OCI-LY3 (cell line): ENCODE measurements around the gene TMEM163.

Experiments
- H2AFZ ChIP-seq: fragments of 200-600, 300-600 bp; shearing (Covaris generic); 2 replicates; pipeline ENCODE4 v1.6.0; 2014; ENCODE audit warnings: antibody characterized with exemption, low read depth, low read length
- H3K27ac ChIP-seq: fragments of 200-600, 300-600 bp; sonication (generic); 2 replicates; pipeline ENCODE4 v1.5.1; 2014; ENCODE audit warnings: mild to moderate bottlenecking, low read length, moderate library complexity, mixed read lengths
- H3K27me3 ChIP-seq: fragments of 200-600, 300-600 bp; sonication (generic); 2 replicates; pipeline ENCODE4 v1.6.1; 2014; ENCODE audit warnings: low read depth, low read length, mixed read lengths
- H3K36me3 ChIP-seq: fragments of 200-600, 300-600 bp; sonication (generic); replicated peaks from 2 replicates; pipeline ENCODE3; 2014; ENCODE audit warnings: low read depth, low read length, mixed read lengths
- H3K4me1 ChIP-seq: fragments of 300-600, 200-600 bp; sonication (generic); 2 replicates; pipeline ENCODE4 v1.6.1; 2014; ENCODE audit warnings: low read length, mixed read lengths
- H3K4me2 ChIP-seq: fragments of 200-600, 300-600 bp; sonication (generic); 2 replicates; pipeline ENCODE4 v1.6.1; 2014; ENCODE audit warnings: low read length, mixed read lengths
- H3K4me3 ChIP-seq: fragments of 300-600, 200-600 bp; sonication (generic); 2 replicates; pipeline ENCODE4 v1.5.1; 2014; ENCODE audit warnings: antibody characterized with exemption, mild to moderate bottlenecking, low read length, moderate library complexity
- H3K79me2 ChIP-seq: fragments of 300-600, 200-600 bp; shearing (Covaris generic); 2 replicates; pipeline ENCODE4 v1.6.1; 2014; ENCODE audit warnings: mild to moderate bottlenecking, low read length, mixed read lengths
- H3K9ac ChIP-seq: fragments of 300-600, 200-600 bp; shearing (Covaris generic); 2 replicates; pipeline ENCODE4 v1.6.0; 2014; ENCODE audit warnings: mild to moderate bottlenecking, low read length, moderate library complexity
- H3K9me3 ChIP-seq: fragments of 200-600, 300-600 bp; shearing (Covaris generic); 2 replicates; pipeline ENCODE4 v1.6.1; 2014; ENCODE audit warnings: low read length, mixed read lengths; ENCODE audit not compliant: insufficient read depth
- H4K20me1 ChIP-seq: fragments of 200-600, 300-600 bp; sonication (generic); 2 replicates; pipeline ENCODE4 v1.6.1; 2016; ENCODE audit warnings: low read length, mixed read lengths; ENCODE audit not compliant: insufficient read depth
- CTCF ChIP-seq: fragments of 200-600, 300-600 bp; sonication (generic); IDR thresholded peaks from 2 replicates; pipeline ENCODE4 v1.5.1; 2014; ENCODE audit warnings: antibody characterized with exemption, low read length, low read depth
- EZH2phosphoT487 ChIP-seq: fragments of 200-600 bp; shearing (Covaris generic); IDR thresholded peaks from 2 replicates; pipeline ENCODE4 v1.6.1; 2018; ENCODE audit warnings: antibody characterized with exemption, mixed run types, low read depth

The TMEM163 gene

GRCh38 chr2:134722728-134723127 is 3.9 kb upstream of the TMEM163 start:
- Histone ChIP-seq H3K79me2 (peaks cover 10% of the 10 kb centered on the region), H3K27ac (no peak overlapping the region), H4K20me1 (no peaks in the 10 kb centered on the region), H3K4me1 (peaks cover 37% of the 10 kb centered on the region), H3K4me2 (no peak overlapping the region), H3K36me3 (peaks cover under 1% of the 10 kb centered on the region), H2AFZ (no peak overlapping the region), H3K4me3 (no peak overlapping the region), H3K9ac (no peak overlapping the region), H3K27me3 (peaks cover 7% of the 10 kb centered on the region), H3K9me3 (no peaks in the 10 kb centered on the region)
- TF ChIP-seq CTCF (peak; percentile 41), EZH2phosphoT487 (no peak)

GRCh38 chr2:134721596-134721995 is 2.8 kb upstream of the TMEM163 start:
- H3K36me3 ChIP-seq, result peaks cover 9% of the 10 kb centered on the region
- peak overlapping the region; percentile 17; the same call in 1 of the 2 replicates for H3K4me2 ChIP-seq
- H3K4me3 ChIP-seq, result no peak overlapping the region
- no peak overlapping the region for H2AFZ ChIP-seq
- H3K27ac ChIP-seq, result no peak overlapping the region
- no peak overlapping the region for H3K9ac ChIP-seq
- H4K20me1 ChIP-seq, result peaks cover 4% of the 10 kb centered on the region; the same call in 1 of the 2 replicates
- TF ChIP-seq CTCF (no peak), EZH2phosphoT487 (no peak)
- H3K79me2 ChIP-seq, result peaks cover 21% of the 10 kb centered on the region
- peaks cover 48% of the 10 kb centered on the region for H3K4me1 ChIP-seq
- no peaks in the 10 kb centered on the region for H3K9me3 ChIP-seq
- peaks cover 7% of the 10 kb centered on the region for H3K27me3 ChIP-seq

GRCh38 chr2:134718023-134718816 is 580 bp downstream of the TMEM163 start:
- Histone ChIP-seq H3K4me2 (peak overlapping the region; percentile 67), H4K20me1 (peaks cover 28% of the 10 kb centered on the region; the same call in 1 of the 2 replicates), H3K27ac (peak overlapping the region; percentile 4; the same call in 1 of the 2 replicates), H3K9me3 (no peaks in the 10 kb centered on the region), H2AFZ (no peak overlapping the region), H3K4me3 (peak overlapping the region; percentile 84), H3K27me3 (peaks cover 7% of the 10 kb centered on the region), H3K9ac (peak overlapping the region; percentile 70), H3K4me1 (peaks cover 80% of the 10 kb centered on the region), H3K36me3 (peaks cover 15% of the 10 kb centered on the region), H3K79me2 (peaks cover 55% of the 10 kb centered on the region)
- no peak for TF ChIP-seq CTCF
- no peak for TF ChIP-seq EZH2phosphoT487

GRCh38 chr2:134717286-134718022 is 1.3 kb downstream of the TMEM163 start:
- H3K9ac ChIP-seq, result peak overlapping the region; percentile 70
- H3K4me2 ChIP-seq, result peak overlapping the region; percentile 67

More at GRCh38 chr2:134717286-134718022, 1.3 kb downstream of the TMEM163 start:
- peaks cover 30% of the 10 kb centered on the region; the same call in 1 of the 2 replicates for H4K20me1 ChIP-seq
- no peak overlapping the region for H3K27ac ChIP-seq
- H2AFZ ChIP-seq, result no peak overlapping the region
- no peaks in the 10 kb centered on the region for H3K9me3 ChIP-seq
- H3K4me1 ChIP-seq, result peaks cover 73% of the 10 kb centered on the region
- TF ChIP-seq EZH2phosphoT487 (no peak), CTCF (no peak)
- H3K4me3 ChIP-seq, result peak overlapping the region; percentile 84
- peaks cover 7% of the 10 kb centered on the region for H3K27me3 ChIP-seq
- H3K36me3 ChIP-seq, result peaks cover 20% of the 10 kb centered on the region
- peaks cover 59% of the 10 kb centered on the region for H3K79me2 ChIP-seq
